RCC 7860 (cell line): ENCODE results near the gene PCYT2.
A peak's percentile ranks its signal among the peaks of the same experiment; 100 is the strongest.

ENCODE experiments used
- DNase-seq: peaks from one replicate; pipeline ENCODE4 v3.0.0-alpha.2; 2015; ENCODE audit warnings: low spot score
- FAIRE-seq: peaks from 2 replicates; lab custom pipeline; 2012; peaks lifted over from hg19 to GRCh38; lab: Jason Lieb, UNC

The PCYT2 gene

DNA sequence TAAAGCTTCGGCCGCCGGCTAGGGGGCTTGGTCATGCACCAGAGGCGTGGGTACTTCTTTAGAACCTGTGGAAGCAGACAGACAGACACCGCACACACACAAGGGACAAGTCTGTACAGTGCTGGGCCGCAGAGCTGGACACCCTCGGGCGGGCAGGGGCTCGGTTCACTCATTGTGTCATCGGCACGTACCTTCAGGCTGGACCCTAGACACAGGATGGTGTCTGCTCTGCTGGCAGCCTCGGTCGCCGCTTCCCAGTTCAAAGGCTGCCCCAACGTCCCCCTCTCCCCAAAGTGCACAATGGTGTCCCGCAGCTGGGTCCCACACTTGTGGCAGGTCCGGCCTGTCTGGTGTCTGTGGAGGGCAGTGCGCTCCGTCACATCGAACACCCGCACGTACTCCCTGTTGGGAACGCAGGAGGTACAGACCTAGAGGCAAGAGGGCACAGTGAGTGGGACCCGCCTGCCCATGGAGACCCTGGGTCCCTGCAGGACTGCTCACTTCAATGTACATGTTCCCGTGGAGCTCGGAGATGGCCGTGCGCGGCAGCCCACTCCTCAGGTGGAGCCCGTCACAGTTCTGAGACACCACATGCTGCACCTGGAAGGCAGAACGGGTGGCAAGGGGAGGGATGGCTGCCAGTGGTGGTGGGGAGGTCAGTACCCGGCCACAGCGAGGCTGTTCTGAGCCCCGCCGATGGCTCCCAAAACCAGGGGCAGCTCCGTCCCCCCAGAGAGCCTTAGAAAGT lies 3.1 kb upstream of the PCYT2 start:
- FAIRE-seq = no peak

DNA sequence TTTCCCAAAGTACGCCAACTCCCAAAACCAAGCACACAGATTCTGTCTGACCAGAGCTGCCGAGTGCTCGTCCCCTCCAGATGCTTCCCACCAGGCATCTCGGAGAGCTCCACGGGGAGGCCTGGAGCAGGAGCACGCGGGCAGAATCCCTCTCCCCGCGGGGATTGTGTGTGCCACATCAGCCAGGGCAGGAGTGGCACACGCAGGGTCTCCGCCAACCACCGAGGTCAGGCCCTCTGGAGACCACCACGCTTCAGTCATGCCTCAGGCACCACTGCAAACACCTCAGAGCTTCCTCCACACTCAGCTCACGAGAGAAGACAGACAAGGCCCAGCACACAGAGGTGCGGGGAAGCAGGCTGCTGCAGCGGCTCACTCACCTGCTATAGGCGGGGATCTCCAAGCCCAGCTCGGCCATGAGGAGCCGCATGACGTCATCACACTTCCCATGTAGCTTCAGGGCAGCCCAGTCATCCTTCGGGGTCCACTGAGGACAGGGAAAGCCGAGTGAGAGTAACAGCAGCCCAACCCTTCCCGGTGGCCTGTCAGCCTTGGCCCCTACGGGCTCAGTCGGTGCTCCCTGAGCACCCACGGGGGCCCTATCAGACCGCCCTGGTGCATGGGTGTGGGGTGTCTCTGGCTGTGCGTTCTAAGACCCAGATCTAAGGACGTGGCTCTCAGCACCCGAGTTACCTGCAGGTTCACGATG lies 2.3 kb upstream of the PCYT2 start:
- FAIRE-seq (no peak), DNase-seq (no peak)

More for the DNA sequence above, 3.1 kb upstream of the PCYT2 start:
- no peak for DNase-seq

DNA sequence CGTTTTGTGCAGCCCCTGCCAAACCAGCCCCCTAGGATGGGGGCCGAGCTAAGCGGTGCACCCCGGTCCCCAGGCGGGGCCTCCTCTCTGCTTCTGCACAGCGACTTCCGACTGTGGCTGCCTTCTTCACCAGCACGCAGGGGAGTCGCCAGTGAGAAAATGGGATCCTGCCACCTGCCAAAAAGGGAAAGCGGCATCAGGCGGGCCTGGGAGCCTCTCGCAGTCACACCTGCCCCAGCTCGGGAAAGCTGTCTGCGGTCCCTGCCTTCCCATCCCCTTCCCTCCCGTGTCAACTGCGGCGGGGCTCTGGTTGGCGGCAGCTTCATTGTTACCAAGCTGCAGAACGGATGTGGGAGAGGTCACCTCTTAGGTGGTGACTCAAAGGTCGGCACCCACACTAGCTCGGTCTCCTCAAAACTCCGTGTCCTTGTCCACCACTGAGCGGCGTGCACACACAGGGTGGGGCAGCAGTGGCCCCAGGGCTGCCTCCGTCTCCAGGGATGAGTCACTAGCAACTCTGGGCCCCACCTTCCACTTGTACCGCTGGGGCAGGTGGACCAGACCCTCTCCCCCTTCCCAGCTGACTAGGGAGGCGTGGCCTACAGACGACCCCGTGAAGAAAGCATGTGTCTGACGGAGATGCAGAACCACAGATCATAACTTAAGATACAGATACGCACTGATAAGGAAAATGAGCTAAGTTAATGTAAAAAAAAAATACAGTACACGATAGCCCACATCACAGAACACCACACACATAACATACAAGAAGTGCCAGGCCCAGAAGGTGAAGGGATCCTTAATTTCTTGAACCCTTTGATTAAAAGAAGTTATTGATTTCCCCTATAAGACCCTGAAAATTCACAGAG lies 1.5 kb upstream of the PCYT2 start:
- FAIRE-seq (no peak), DNase-seq (no peak)

- DNase-seq (no peak), FAIRE-seq (no peak)
These were observed 770 bp upstream of the PCYT2 start for GRCh38 chr17:81911969-81912368.

DNA sequence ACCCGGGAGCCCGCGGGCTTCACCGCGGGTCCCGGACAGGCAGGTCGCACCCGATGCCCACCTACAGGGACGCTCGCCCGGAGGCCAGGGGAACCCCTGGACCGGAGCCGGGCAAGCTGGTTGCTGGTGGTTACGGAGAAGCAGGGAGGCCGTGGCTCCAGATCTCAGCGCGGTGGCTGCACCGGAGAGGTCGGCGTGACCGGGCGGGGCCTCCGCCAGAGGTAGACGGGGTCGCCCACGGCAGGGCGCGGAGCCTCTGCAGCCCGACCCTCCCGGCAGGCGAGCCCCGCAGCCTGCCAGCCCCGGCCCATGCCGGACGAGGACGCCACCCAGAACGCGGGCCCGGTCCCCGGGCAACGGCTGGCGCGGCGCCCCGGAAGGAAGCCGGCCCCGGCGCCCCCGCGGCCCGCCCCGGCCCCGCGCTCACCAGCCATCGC lies 341 bp downstream of the PCYT2 start:
- DNase-seq (no peak), FAIRE-seq (no peak)

DNA sequence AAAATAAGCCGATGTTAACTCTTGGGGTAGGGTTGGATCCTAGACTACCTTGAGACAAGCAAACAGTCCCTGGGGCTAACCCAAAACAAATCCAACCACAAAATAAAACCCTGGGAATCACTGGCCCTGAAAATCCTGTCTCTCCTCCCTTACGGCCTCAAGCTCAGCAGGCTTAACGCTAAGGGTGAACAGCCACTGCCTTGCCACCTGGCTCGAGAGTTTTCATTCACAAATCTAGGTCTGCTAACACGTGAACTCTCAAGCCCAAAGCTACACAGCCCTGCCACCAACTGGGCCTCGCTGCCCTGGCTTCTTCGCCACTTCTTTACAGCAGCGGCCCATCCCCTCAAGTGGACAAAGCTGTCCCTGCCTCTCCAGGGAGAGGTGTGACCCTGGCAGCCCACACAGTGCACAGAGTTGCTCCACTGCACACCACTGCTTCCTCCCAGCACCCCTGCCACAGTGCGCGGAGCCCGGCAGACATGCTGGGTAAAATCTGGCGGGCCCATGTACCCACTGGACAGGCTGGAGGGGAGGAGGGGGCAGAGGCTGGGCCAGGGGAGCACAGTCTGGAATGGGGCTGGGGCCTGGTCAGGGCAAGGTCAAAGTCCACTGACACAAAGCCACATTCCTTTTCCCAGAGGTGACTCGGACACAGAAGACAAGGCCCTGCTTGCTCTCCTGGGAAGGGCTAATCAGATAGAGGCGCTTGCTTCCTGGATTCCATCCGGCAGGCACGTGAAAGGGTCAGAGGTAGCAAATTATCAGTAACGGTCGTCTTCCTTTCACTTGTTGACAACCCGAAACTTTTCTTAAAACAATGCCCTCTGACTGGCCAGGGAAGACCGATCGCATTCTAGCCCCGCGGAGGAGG lies 996 bp downstream of the PCYT2 start:
- FAIRE-seq = no peak
- peak; percentile 45 for DNase-seq

DNA sequence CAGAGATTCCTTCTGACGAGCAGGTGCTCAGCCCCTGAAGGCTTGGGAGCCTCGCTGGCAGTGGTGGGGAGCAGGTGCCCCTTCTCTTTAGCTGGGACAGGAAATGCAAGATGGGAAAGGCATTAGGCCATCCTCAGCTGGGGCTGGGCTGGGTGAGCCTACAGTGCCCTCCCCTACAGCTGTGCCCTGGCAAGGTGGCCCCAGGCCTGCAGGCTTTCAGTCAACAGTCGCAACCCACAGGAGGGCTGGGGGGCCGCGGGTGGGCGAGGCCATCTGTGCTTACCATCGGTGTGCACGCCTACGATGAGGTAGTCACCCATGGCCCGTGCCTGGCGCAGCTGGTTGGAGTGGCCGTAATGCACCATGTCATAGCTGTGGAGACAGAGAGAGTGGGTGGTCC lies 2.0 kb downstream of the PCYT2 start:
- DNase-seq (no peak), FAIRE-seq (no peak)

GRCh38 chr17:81908793-81909192 lies 2.4 kb downstream of the PCYT2 start:
- FAIRE-seq = no peak
- no peak for DNase-seq

GRCh38 chr17:81907219-81908145 lies 3.7 kb downstream of the PCYT2 start:
- no peak for DNase-seq
- FAIRE-seq = no peak

- FAIRE-seq = no peak
These were observed 4.6 kb downstream of the PCYT2 start for GRCh38 chr17:81906476-81907218.

GRCh38 chr17:81905993-81906392 lies 5.2 kb downstream of the PCYT2 start:
- DNase-seq (no peak), FAIRE-seq (no peak)

More at GRCh38 chr17:81906476-81907218, 4.6 kb downstream of the PCYT2 start:
- DNase-seq = no peak

DNA sequence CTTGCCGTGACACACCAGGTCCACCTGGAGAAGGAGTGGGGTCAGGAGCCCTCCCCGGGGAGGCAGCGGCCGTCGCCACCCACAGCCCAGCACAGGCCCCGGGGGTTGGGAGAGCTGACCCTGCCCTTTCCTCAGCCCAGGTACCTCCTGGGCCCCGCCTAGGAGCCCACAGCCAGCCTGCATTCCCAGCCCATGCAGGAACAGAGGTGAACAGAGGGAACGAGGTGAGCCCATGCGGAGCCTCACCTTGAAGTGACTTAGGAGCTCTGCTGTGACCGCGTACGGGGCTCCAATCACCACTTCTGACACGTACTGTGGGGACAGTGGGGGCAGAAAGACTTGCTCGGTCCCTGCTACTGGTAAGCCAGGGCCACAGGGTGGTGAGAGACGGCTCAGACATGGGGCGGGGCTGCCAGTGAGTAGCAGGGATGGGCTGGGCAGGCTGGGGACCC lies 5.7 kb downstream of the PCYT2 start:
- FAIRE-seq = no peak

GRCh38 chr17:81904600-81905423 lies 6.4 kb downstream of the PCYT2 start:
- DNase-seq (no peak), FAIRE-seq (no peak)

More for the DNA sequence above, 5.7 kb downstream of the PCYT2 start:
- DNase-seq = no peak

DNA sequence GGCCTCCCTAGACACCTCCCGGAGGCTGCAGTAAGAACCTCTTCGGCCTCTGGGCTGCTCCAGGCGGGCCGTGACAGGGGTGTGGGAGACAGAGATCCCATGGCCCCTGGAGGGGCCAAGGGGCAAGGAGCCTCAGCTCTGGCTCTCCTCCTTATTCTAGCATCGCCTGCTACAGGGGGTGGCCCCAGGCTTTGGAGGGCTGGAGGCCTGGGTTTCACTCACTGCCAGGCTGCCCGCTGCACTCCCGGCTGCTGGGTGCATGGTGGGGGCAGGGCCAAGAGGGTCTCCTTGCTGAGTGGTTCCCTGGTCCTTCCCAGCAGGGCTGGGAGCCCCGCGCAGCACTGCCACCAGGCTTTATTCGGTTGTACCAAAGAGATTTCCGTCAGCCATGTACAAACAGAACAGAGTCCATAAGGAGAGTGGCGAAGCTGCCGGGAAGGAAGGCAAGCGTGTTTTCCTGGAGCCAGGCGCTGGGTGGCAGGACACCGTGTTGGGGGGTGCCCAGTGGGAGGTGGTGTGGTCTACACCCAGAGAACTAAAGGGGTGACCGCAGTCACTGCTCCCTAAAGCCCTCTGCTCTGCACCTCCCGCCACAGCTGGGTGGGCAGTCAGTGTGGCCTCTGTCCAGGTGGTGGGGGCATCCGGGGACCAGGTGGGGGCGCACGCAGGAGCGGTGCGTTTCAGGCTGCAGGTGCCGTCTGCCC lies 7.2 kb downstream of the PCYT2 start:
- FAIRE-seq (no peak), DNase-seq (no peak)

DNA sequence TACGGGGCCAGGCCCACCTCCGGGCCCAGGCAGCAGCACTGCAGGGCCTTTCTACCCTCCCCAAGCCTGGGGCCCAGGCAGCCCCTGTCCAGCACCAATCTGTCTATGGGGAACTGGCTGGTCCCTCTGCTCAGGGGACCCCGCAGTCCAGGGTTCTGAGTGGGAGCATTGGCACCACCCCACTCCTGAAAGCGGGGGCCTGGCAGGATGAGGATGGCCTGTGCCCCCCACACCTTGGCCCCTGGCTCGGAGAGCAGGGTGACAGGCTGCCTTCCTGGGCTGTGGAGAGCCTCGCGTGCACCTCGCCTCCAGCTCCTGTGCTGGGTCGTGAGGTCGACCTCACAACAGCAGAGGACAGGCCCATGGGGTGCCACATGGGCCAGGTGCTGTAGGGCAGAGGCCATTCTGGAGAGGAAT lies 7.8 kb downstream of the PCYT2 start:
- DNase-seq = no peak
- no peak for FAIRE-seq

DNA sequence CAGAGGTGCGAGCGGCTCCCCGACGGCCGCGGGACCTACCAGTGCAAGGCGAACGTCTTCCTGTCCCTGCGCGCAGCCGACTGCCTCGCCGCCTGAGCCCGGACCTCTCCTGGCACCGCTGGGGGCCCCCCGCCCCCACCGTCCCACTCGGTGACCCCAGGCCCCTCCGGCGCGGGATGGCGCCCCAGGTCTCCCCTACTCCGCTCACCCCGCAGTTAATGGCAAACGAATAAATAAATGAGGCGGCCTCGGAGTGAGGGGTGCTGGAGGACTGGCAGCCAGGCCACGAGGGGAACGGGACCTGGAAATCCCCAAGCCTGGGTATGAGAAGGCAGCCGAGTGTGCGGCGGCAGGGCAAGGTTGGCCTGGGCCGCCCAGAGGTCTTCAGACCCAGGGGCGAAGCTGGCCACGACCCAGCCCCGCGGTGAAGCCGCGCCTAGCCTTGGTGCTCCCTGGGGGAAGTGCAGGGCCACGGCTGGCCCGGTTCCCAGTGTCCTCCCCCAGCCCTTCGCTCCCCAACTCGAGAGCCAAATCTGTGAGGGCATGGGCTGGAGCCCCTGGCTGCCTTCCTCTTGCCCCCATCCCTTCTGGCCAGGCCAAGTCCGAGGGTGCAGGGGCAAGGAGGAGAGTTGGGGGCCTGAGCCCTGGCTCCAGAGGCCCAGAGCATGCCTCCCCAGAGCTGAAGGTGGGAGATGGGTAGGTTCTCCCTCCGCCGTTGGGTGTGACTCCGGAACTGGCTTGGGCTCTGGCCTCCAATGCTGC lies 8.4 kb downstream of the PCYT2 start:
- DNase-seq = no peak
- no peak for FAIRE-seq
